Measurements from ENCODE around the gene C1S. TPM values are rescaled to one million over a fixed set of nuclear protein-coding genes. Genes with fewer than 3 reads are reported as not detected.

The C1S gene
- total and polyA plus RNA-seq, 2 experiments from 2014 or later, result 195 to 200 TPM

DNA sequence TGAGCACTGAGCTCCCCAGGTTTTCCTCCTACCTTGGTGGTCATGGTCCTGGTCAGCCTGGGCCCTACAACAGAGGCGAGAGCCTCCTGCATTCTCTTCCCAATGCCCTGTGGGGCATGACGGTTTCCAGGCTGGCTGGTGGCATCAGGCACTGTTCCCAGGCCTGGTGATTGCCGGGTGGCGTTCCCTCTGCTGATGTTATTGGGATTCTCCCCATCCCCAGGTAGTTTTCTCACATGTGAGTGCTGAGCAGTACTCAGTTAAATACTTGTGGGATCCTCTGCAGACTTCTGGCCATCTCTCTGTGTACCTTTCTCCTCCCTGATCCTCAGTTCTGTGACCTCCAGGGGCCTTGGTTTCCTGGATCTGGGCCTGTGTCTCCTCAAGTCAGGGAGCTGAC is 16.0 kb downstream of the C1S start:
- peaks cover 33% of the 10 kb centered on the region for H3F3A ChIP-seq (ENCODE audit: insufficient read depth)
- no peaks in the 10 kb centered on the region for H3K27me3 ChIP-seq (replicated peaks; ENCODE audit: insufficient read depth)
- in situ Hi-C loops (cut with MboI), result no loop called here
- no peaks in the 10 kb centered on the region for H3K36me3 ChIP-seq (ENCODE audit: low read depth)
- no peak overlapping the region for H2AFZ ChIP-seq
- peaks cover 30% of the 10 kb centered on the region for H3K4me1 ChIP-seq (ENCODE audit: insufficient read depth)
- TF ChIP-seq EZH2 (IDR thresholded peaks at IDR 0.05; ENCODE audit: insufficient read depth, poor library complexity, severe bottlenecking) (no peak), EZH2phosphoT487 (IDR thresholded peaks at IDR 0.05; ENCODE audit: insufficient read depth, low read depth) (no peak)
- H4K20me1 ChIP-seq (ENCODE audit: insufficient read depth), result no peaks in the 10 kb centered on the region
- H3K9ac ChIP-seq, result no peak overlapping the region
- peak overlapping the region; percentile 11; the same call in 1 of the 2 replicates for H3K27ac ChIP-seq
- no peaks in the 10 kb centered on the region for H3K79me2 ChIP-seq (ENCODE audit: insufficient read depth)
- H3K9me3 ChIP-seq (ENCODE audit: low read depth), result no peaks in the 10 kb centered on the region
- no peak for DNase-seq
- H3K4me2 ChIP-seq (ENCODE audit: unreplicated experiment), result peak overlapping the region; percentile 8
- no peak overlapping the region for H3K4me3 ChIP-seq
- no peaks in the 10 kb centered on the region for H3K9me2 ChIP-seq (ENCODE audit: insufficient read depth)
- WGBS, 2 experiments (ENCODE audit: low coverage in 1 of 2, low lambda C conversion rate in 2 of 2, missing lambda C conversion rate in 2 of 2), result 99 to 100% methylated on average over 3 to 4 of the region's 4 CpGs

DNA sequence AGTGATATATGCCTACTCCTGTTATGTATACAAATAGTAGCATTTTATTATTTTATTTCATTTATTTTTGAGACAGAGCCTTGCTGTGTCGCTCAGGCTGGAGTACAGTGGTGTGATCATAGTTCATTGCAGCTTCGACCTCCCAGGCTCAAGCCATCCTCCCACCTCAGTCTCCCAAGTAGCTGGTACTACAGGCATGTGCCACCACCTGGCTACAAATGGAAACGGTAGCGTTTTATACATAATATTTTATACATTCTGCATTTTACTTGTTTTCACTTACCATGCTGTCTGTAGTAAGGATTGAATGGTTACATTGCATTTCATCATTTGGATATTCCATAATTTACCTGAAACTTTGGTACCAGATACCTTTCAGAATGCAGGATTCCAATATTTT is 17.6 kb downstream of the C1S start:
- no peak overlapping the region for H2AFZ ChIP-seq
- H3K79me2 ChIP-seq (ENCODE audit: insufficient read depth), result no peaks in the 10 kb centered on the region
- peaks cover 33% of the 10 kb centered on the region for H3F3A ChIP-seq (ENCODE audit: insufficient read depth)
- no peaks in the 10 kb centered on the region for H4K20me1 ChIP-seq (ENCODE audit: insufficient read depth)
- peaks cover 2% of the 10 kb centered on the region; the same call in 1 of the 2 replicates for H3K9me2 ChIP-seq (ENCODE audit: insufficient read depth)
- H3K9ac ChIP-seq, result no peak overlapping the region
- H3K27ac ChIP-seq, result no peak overlapping the region
- in situ Hi-C loops (cut with MboI), result no loop called here
- H3K9me3 ChIP-seq (ENCODE audit: low read depth), result no peaks in the 10 kb centered on the region
- H3K36me3 ChIP-seq (ENCODE audit: low read depth), result no peaks in the 10 kb centered on the region
- H3K4me2 ChIP-seq (ENCODE audit: unreplicated experiment), result no peak overlapping the region
- WGBS, 2 experiments (ENCODE audit: low coverage in 1 of 2, low lambda C conversion rate in 2 of 2, missing lambda C conversion rate in 2 of 2), result 65 to 71% methylated on average over 4 of the region's 4 CpGs
- H3K4me1 ChIP-seq (ENCODE audit: insufficient read depth), result peaks cover 30% of the 10 kb centered on the region
- no peaks in the 10 kb centered on the region for H3K27me3 ChIP-seq (replicated peaks; ENCODE audit: insufficient read depth)
- no peak overlapping the region for H3K4me3 ChIP-seq
- TF ChIP-seq EZH2phosphoT487 (IDR thresholded peaks at IDR 0.05; ENCODE audit: insufficient read depth, low read depth), result no peak
- TF ChIP-seq EZH2 (IDR thresholded peaks at IDR 0.05; ENCODE audit: insufficient read depth, poor library complexity, severe bottlenecking), result no peak
- DNase-seq, result no peak

DNA sequence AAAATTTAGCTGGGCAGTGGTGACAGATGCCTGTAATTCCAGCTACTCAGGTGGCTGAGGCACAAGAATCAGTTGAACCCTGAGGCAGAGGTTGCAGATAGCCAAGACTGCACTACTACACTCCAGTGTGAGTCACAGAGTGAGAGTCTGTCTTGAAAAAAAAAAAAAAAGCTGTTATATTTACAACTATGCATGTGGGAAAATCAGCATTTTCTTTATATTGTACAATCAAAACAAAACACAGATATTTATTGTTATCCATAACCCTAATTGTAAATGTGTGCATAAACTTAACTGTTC is 19.3 kb downstream of the C1S start:
- Histone ChIP-seq H3K9me2 (ENCODE audit: insufficient read depth) (peaks cover 4% of the 10 kb centered on the region; the same call in 1 of the 2 replicates), H3F3A (ENCODE audit: insufficient read depth) (peaks cover 33% of the 10 kb centered on the region), H3K4me1 (ENCODE audit: insufficient read depth) (peaks cover 30% of the 10 kb centered on the region), H3K79me2 (ENCODE audit: insufficient read depth) (no peaks in the 10 kb centered on the region), H3K27ac (peak overlapping the region; percentile 91), H4K20me1 (ENCODE audit: insufficient read depth) (no peaks in the 10 kb centered on the region), H3K27me3 (replicated peaks; ENCODE audit: insufficient read depth) (no peaks in the 10 kb centered on the region), H3K4me2 (ENCODE audit: unreplicated experiment) (peak overlapping the region; percentile 67), H3K9ac (peak overlapping the region; percentile 61), H3K36me3 (ENCODE audit: low read depth) (no peaks in the 10 kb centered on the region; the same call in 1 of the 2 replicates), H3K9me3 (ENCODE audit: low read depth) (no peaks in the 10 kb centered on the region), H3K4me3 (peak overlapping the region; percentile 10; the same call in 1 of the 2 replicates), H2AFZ (no peak overlapping the region)
- DNase-seq, result peak; percentile 84
- no peak for TF ChIP-seq EZH2phosphoT487 (IDR thresholded peaks at IDR 0.05; ENCODE audit: insufficient read depth, low read depth)
- in situ Hi-C loops (cut with MboI), result no loop called here

DNA sequence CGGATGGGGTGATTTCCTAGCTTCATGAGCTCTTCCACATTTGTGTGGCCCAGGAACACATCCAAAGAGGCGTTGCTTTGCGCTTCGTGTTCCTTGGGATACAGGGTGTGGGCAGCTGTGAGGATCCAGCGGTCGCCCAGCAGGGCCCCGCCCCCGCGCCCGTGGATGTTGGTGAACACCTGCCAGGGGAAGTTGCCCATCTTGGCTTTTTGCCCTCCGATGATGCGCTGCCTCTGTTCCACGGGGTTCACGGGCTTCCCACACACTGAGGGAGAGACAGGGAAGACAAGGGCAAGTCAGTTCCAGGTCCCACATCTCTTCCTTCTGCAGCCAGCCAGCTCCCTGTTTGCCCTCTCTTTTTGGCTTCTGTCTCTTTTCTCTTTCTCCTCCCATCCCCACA is 20.5 kb downstream of the C1S start:
- Histone ChIP-seq H3K27me3 (replicated peaks; ENCODE audit: insufficient read depth) (no peaks in the 10 kb centered on the region), H3F3A (ENCODE audit: insufficient read depth) (peaks cover 27% of the 10 kb centered on the region), H3K9me2 (ENCODE audit: insufficient read depth) (peaks cover 4% of the 10 kb centered on the region; the same call in 1 of the 2 replicates), H2AFZ (no peak overlapping the region), H3K9me3 (ENCODE audit: low read depth) (no peaks in the 10 kb centered on the region), H3K79me2 (ENCODE audit: insufficient read depth) (no peaks in the 10 kb centered on the region), H3K9ac (no peak overlapping the region), H3K27ac (no peak overlapping the region), H3K4me2 (ENCODE audit: unreplicated experiment) (no peak overlapping the region), H3K36me3 (ENCODE audit: low read depth) (no peaks in the 10 kb centered on the region; the same call in 1 of the 2 replicates), H3K4me1 (ENCODE audit: insufficient read depth) (peaks cover 24% of the 10 kb centered on the region), H3K4me3 (no peak overlapping the region), H4K20me1 (ENCODE audit: insufficient read depth) (no peaks in the 10 kb centered on the region)
- TF ChIP-seq EZH2phosphoT487 (IDR thresholded peaks at IDR 0.05; ENCODE audit: insufficient read depth, low read depth), result no peak
- TF ChIP-seq EZH2 (IDR thresholded peaks at IDR 0.05; ENCODE audit: insufficient read depth, poor library complexity, severe bottlenecking), result no peak
- in situ Hi-C loops (cut with MboI), result no loop called here
- no peak for DNase-seq
- 86 to 90% methylated on average over 11 to 14 of the region's 14 CpGs for WGBS, 2 experiments (ENCODE audit: low coverage in 1 of 2, low lambda C conversion rate in 2 of 2, missing lambda C conversion rate in 2 of 2)

DNA sequence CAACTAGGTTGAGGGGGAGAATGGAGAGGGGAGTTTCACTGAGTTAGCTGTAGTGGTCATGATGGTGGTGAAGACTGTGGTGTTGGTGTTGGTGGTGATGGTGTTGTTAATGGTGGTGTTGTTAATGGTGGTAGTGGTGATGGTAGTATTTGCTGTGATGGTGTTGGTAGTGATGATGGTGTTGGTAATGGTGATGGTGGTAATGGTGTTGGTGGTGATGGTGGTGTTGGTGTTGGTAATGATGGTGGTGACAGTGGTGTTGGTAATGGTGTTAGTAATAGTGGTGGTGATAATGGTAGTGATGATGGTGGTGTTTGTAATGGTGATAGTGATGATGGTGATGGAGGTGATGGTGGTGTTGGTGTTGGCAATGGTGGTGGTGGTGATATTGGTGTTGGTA is 22.6 kb downstream of the C1S start:
- TF ChIP-seq EZH2 (IDR thresholded peaks at IDR 0.05; ENCODE audit: insufficient read depth, poor library complexity, severe bottlenecking) (no peak), EZH2phosphoT487 (IDR thresholded peaks at IDR 0.05; ENCODE audit: insufficient read depth, low read depth) (no peak)
- H4K20me1 ChIP-seq (ENCODE audit: insufficient read depth), result no peaks in the 10 kb centered on the region
- no peak overlapping the region for H3K27ac ChIP-seq
- peaks cover 4% of the 10 kb centered on the region; the same call in 1 of the 2 replicates for H3K9me2 ChIP-seq (ENCODE audit: insufficient read depth)
- peaks cover 16% of the 10 kb centered on the region for H3F3A ChIP-seq (ENCODE audit: insufficient read depth)
- H3K9me3 ChIP-seq (ENCODE audit: low read depth), result no peaks in the 10 kb centered on the region
- no peak overlapping the region for H3K9ac ChIP-seq
- in situ Hi-C loops (cut with MboI), result no loop called here
- no peak overlapping the region for H3K4me3 ChIP-seq
- H3K4me2 ChIP-seq (ENCODE audit: unreplicated experiment), result no peak overlapping the region
- H3K79me2 ChIP-seq (ENCODE audit: insufficient read depth), result no peaks in the 10 kb centered on the region
- no peak overlapping the region for H2AFZ ChIP-seq
- DNase-seq, result no peak
- H3K27me3 ChIP-seq (replicated peaks; ENCODE audit: insufficient read depth), result no peaks in the 10 kb centered on the region
- peaks cover 17% of the 10 kb centered on the region for H3K4me1 ChIP-seq (ENCODE audit: insufficient read depth)
- no peaks in the 10 kb centered on the region; the same call in 1 of the 2 replicates for H3K36me3 ChIP-seq (ENCODE audit: low read depth)
